H9 (cell line): ENCODE measurements around the gene PLK3. TPM values are rescaled to one million over a fixed set of nuclear protein-coding genes. Genes with fewer than 3 reads are reported as not detected.
"Not testable (repeated sequence)": the region's sequence is repeated elsewhere in the genome, so short reads cannot be mapped to it uniquely, and the experiment has no call there.

Experiments
- DNase-seq: peaks from one replicate; pipeline ENCODE4 v3.0.0-alpha.2; 2017
- H2AFZ ChIP-seq: one replicate; pipeline ENCODE4 v1.6.1; 2013; ENCODE audit warnings: mild to moderate bottlenecking, low read length, control low read depth, moderate library complexity
- H2AK5ac ChIP-seq: 2 replicates; pipeline ENCODE4 v1.6.1; 2013; ENCODE audit warnings: low read length, control low read depth, mixed read lengths; ENCODE audit not compliant: insufficient read length
- H2BK120ac ChIP-seq: one replicate; pipeline ENCODE4 v1.6.1; 2013; ENCODE audit warnings: low read depth, mild to moderate bottlenecking, low read length, control low read depth, inconsistent platforms; ENCODE audit not compliant: poor library complexity, severe bottlenecking
- H2BK12ac ChIP-seq: 2 replicates; pipeline ENCODE4 v1.6.1; 2013; ENCODE audit warnings: low read length, control low read depth, mixed read lengths, low read depth; ENCODE audit not compliant: insufficient read length
- H2BK15ac ChIP-seq: 2 replicates; pipeline ENCODE4 v1.6.1; 2013; ENCODE audit warnings: low read depth, low read length, control low read depth
- H2BK20ac ChIP-seq: one replicate; pipeline ENCODE4 v1.6.1; 2013; ENCODE audit warnings: low read depth, mild to moderate bottlenecking, low read length, control low read depth, inconsistent platforms; ENCODE audit not compliant: poor library complexity, severe bottlenecking
- H2BK5ac ChIP-seq: 2 replicates; pipeline ENCODE4 v1.6.1; 2013; ENCODE audit warnings: low read length, control low read depth, mixed read lengths; ENCODE audit not compliant: insufficient read length
- H3K14ac ChIP-seq: 2 replicates; pipeline ENCODE4 v1.6.1; 2013; ENCODE audit warnings: low read length, control low read depth; ENCODE audit not compliant: insufficient read depth
- H3K18ac ChIP-seq: 2 replicates; pipeline ENCODE4 v1.6.1; 2013; ENCODE audit warnings: low read depth, mild to moderate bottlenecking, mixed read lengths, low read length, control low read depth; ENCODE audit not compliant: insufficient read length
- H3K23ac ChIP-seq: 2 replicates; pipeline ENCODE4 v1.6.1; 2013; ENCODE audit warnings: low read length, control low read depth, mixed read lengths, low read depth; ENCODE audit not compliant: insufficient read length
- H3K23me2 ChIP-seq: 2 replicates; pipeline ENCODE4 v1.6.1; 2013; ENCODE audit warnings: low read depth, mild to moderate bottlenecking, mixed read lengths, low read length, control low read depth; ENCODE audit not compliant: insufficient read length, poor library complexity, severe bottlenecking
- H3K27ac ChIP-seq: 2 replicates; pipeline ENCODE4 v1.5.1; 2013; ENCODE audit warnings: low read length, control low read depth, mixed read lengths, low read depth; ENCODE audit not compliant: insufficient read length
- H3K27me3 ChIP-seq: 2 replicates; pipeline ENCODE4 v1.6.1; 2013; ENCODE audit warnings: low read length, control low read depth, inconsistent platforms; ENCODE audit not compliant: insufficient read depth
- H3K4ac ChIP-seq: 2 replicates; pipeline ENCODE4 v1.6.1; 2013; ENCODE audit warnings: low read depth, mild to moderate bottlenecking, control low read depth, inconsistent platforms, low read length, moderate library complexity
- H3K4me1 ChIP-seq: 2 replicates; pipeline ENCODE4 v1.6.1; 2013; ENCODE audit warnings: low read length, control low read depth, inconsistent platforms; ENCODE audit not compliant: insufficient read depth
- H3K4me2 ChIP-seq: 2 replicates; pipeline ENCODE4 v1.6.1; 2013; ENCODE audit warnings: low read length, control low read depth, mixed read lengths; ENCODE audit not compliant: insufficient read length, insufficient read depth
- H3K56ac ChIP-seq: 2 replicates; pipeline ENCODE4 v1.6.1; 2013; ENCODE audit warnings: low read depth, mild to moderate bottlenecking, mixed read lengths, low read length, control low read depth; ENCODE audit not compliant: insufficient read length
- H3K79me1 ChIP-seq: 2 replicates; pipeline ENCODE4 v1.6.1; 2013; ENCODE audit warnings: low read depth, mild to moderate bottlenecking, moderate library complexity, low read length, control low read depth, inconsistent platforms; ENCODE audit not compliant: insufficient read depth, poor library complexity, severe bottlenecking
- H3K79me2 ChIP-seq: 2 replicates; pipeline ENCODE4 v1.6.1; 2013; ENCODE audit warnings: low read length, control low read depth, inconsistent platforms; ENCODE audit not compliant: insufficient read depth
- H3K9ac ChIP-seq: 2 replicates; pipeline ENCODE4 v1.6.1; 2013; ENCODE audit warnings: low read length, control low read depth, mixed read lengths; ENCODE audit not compliant: insufficient read length; ENCODE audit errors: extremely low read depth
- H3K9me3 ChIP-seq: one replicate; pipeline ENCODE4 v1.6.1; 2013; ENCODE audit warnings: low read depth, low read length, inconsistent platforms; ENCODE audit not compliant: control insufficient read depth
- H3T11ph ChIP-seq: one replicate; pipeline ENCODE4 v1.6.1; 2013; ENCODE audit warnings: mild to moderate bottlenecking, low read length, control low read depth, inconsistent platforms
- H4K20me1 ChIP-seq: one replicate; pipeline ENCODE4 v1.6.1; 2013; ENCODE audit not compliant: control insufficient read depth, insufficient read length, insufficient read depth
- H4K5ac ChIP-seq: 2 replicates; pipeline ENCODE4 v1.6.1; 2013; ENCODE audit warnings: low read depth, mild to moderate bottlenecking, mixed read lengths, low read length, control low read depth; ENCODE audit not compliant: insufficient read length
- H4K8ac ChIP-seq: replicated peaks from 2 replicates; pipeline ENCODE4 v1.6.1; 2013; ENCODE audit warnings: low read length, control low read depth, mixed read lengths, low read depth; ENCODE audit not compliant: insufficient read length
- H4K91ac ChIP-seq: 2 replicates; pipeline ENCODE4 v1.6.1; 2013; ENCODE audit warnings: low read depth, mild to moderate bottlenecking, moderate library complexity, mixed read lengths, low read length, control low read depth; ENCODE audit not compliant: insufficient read length
- H3K27ac Mint-ChIP-seq, 3 experiments: 2 replicates in 2 of 3; 3 replicates in 1 of 3; pipeline ENCODE4 v1.8.0; 2020 to 2021; ENCODE audit warnings: mixed read lengths in 3 of 3, mild to moderate bottlenecking in 1 of 3, moderate library complexity in 1 of 3
- H3K27me3 Mint-ChIP-seq: 2 replicates; pipeline ENCODE4 v1.8.0; 2021; ENCODE audit warnings: low read depth, mild to moderate bottlenecking, moderate library complexity, mixed read lengths
- H3K36me3 Mint-ChIP-seq, 3 experiments: 2 replicates in 2 of 3; 3 replicates in 1 of 3; pipeline ENCODE4 v1.8.0; 2020 to 2021; ENCODE audit warnings: low read depth in 3 of 3, mixed read lengths in 3 of 3; ENCODE audit not compliant: insufficient read depth in 1 of 3
- H3K4me1 Mint-ChIP-seq, 2 experiments: 2 replicates each; pipeline ENCODE4 v1.8.0; 2020; ENCODE audit warnings: mixed read lengths in 2 of 2
- H3K4me3 Mint-ChIP-seq, 2 experiments: 2 replicates in 1 of 2; 3 replicates in 1 of 2; pipeline ENCODE4 v1.8.0; 2020 to 2021; ENCODE audit warnings: mild to moderate bottlenecking in 2 of 2, mixed read lengths in 2 of 2, moderate library complexity in 1 of 2
- H3K9me3 Mint-ChIP-seq, 2 experiments: 2 replicates in 1 of 2; 3 replicates in 1 of 2; pipeline ENCODE4 v1.8.0; 2020; ENCODE audit warnings: mild to moderate bottlenecking in 2 of 2, mixed read lengths in 2 of 2, moderate library complexity in 1 of 2
- CTCF ChIP-seq: fragments of 200-600 bp; sonication (generic); conservative IDR thresholded peaks from 3 replicates; pipeline ENCODE4 v1.8.0; 2021; ENCODE audit warnings: antibody characterized with exemption, mild to moderate bottlenecking
- WGBS: extraction: QIAGEN DNeasy Blood & Tissue Kit; methylation state at CpG from one replicate; pipeline ENCODE4 v1.1.7; 2013; ENCODE audit warnings: missing lambda C conversion rate, low lambda C conversion rate, mixed read lengths; ENCODE audit not compliant: insufficient read length; ENCODE audit errors: extremely low coverage; 5-methylcytosine and 5-hydroxymethylcytosine counted together
- total RNA-seq: library from RNA; stranded (reverse); gene quantifications from 2 replicates; pipeline ENCODE4 v1.2.1, GENCODE V29; 2021

The PLK3 gene
- total RNA-seq, 1 experiment from 2014 or later, result 14.7 TPM

- no peaks in the 10 kb centered on the region; the same call in 1 of the 2 replicates for H3K27me3 Mint-ChIP-seq
- Histone ChIP-seq H2BK120ac (no peak overlapping the region), H3K9ac (no peak overlapping the region), H2BK5ac (no peak overlapping the region), H3K79me2 (no peaks in the 10 kb centered on the region), H3K4ac (no peak overlapping the region), H3K27ac (no peak overlapping the region), H2BK15ac (no peak overlapping the region), H3K4me1 (peaks cover 10% of the 10 kb centered on the region; the same call in 1 of the 2 replicates), H4K20me1 (no peaks in the 10 kb centered on the region), H4K8ac (no peak overlapping the region), H4K5ac (no peak overlapping the region), H3K23ac (no peak overlapping the region), H4K91ac (no peak overlapping the region), H3K4me2 (no peak overlapping the region), H2BK20ac (no peak overlapping the region), H3K27me3 (no peaks in the 10 kb centered on the region), H3K9me3 (no peaks in the 10 kb centered on the region), H3K23me2 (peaks cover 7% of the 10 kb centered on the region), H3K79me1 (no peaks in the 10 kb centered on the region), H3K14ac (no peak overlapping the region; the same call in 1 of the 2 replicates), H2AFZ (no peak overlapping the region), H2AK5ac (no peak overlapping the region), H2BK12ac (no peak overlapping the region), H3T11ph (no peak overlapping the region), H3K18ac (no peak overlapping the region), H3K56ac (no peak overlapping the region)
- H3K4me1 Mint-ChIP-seq, result peaks cover 37 to 45% of the 10 kb centered on the region in 2 experiments
- no CpG with 5 or more reads among the region's 12 CpGs for WGBS
- no peaks in the 10 kb centered on the region for H3K9me3 Mint-ChIP-seq
- H3K27ac Mint-ChIP-seq, result no peak overlapping the region
- no peak overlapping the region for H3K4me3 Mint-ChIP-seq
- no peak for TF ChIP-seq CTCF
- H3K36me3 Mint-ChIP-seq, result peaks cover under 1 to 11% (median 9%) of the 10 kb centered on the region in 3 experiments; a peak in 6 of 7 replicates
- DNase-seq, result peak; percentile 24
Measured at GRCh38 chr1:44810101-44810761, 10.1 kb downstream of the PLK3 start.

GRCh38 chr1:44810762-44811105 is 10.6 kb downstream of the PLK3 start:
- H3K79me2 ChIP-seq, H2AK5ac ChIP-seq, DNase-seq, H2BK120ac ChIP-seq, H3K27ac ChIP-seq, H3K18ac ChIP-seq, H4K8ac ChIP-seq, H3T11ph ChIP-seq, H4K20me1 ChIP-seq, H3K79me1 ChIP-seq, H3K27me3 Mint-ChIP-seq, H2BK5ac ChIP-seq, H3K23ac ChIP-seq, H3K4me3 Mint-ChIP-seq, H4K5ac ChIP-seq, H3K4ac ChIP-seq, H3K4me2 ChIP-seq, H4K91ac ChIP-seq, H3K9me3 ChIP-seq, H3K23me2 ChIP-seq, H3K27me3 ChIP-seq, H2BK15ac ChIP-seq, H2BK12ac ChIP-seq, H3K56ac ChIP-seq, H2AFZ ChIP-seq, H2BK20ac ChIP-seq, H3K36me3 Mint-ChIP-seq, H3K14ac ChIP-seq, H3K9ac ChIP-seq, H3K9me3 Mint-ChIP-seq, H3K27ac Mint-ChIP-seq: not testable (repeated sequence)
- peaks cover 10% of the 10 kb centered on the region; the same call in 1 of the 2 replicates for H3K4me1 ChIP-seq
- peaks cover 38 to 49% of the 10 kb centered on the region in 2 experiments for H3K4me1 Mint-ChIP-seq
- WGBS, result no CpG with 5 or more reads among the region's 4 CpGs
